HFF-Myc (cell line): Measurements from ENCODE around the gene TMUB1.
A peak's percentile ranks its signal among the peaks of the same experiment; 100 is the strongest.

Experiments used
- DNase-seq: peaks from one replicate; pipeline ENCODE4 v3.0.0-alpha.2; 2011; ENCODE audit warnings: low read depth; ENCODE audit errors: extremely low read depth
- H3K4me3 ChIP-seq: replicated peaks from 2 replicates; pipeline ENCODE4 v1.5.1; 2011; ENCODE audit warnings: low read depth, mild to moderate bottlenecking, control low read depth, low read length
- CTCF ChIP-seq: IDR thresholded peaks from 2 replicates; pipeline ENCODE4 v1.5.1; 2012; ENCODE audit warnings: mild to moderate bottlenecking, low read depth, low read length, control low read depth; ENCODE audit errors: missing control alignments

The TMUB1 gene

GRCh38 chr7:151116603-151117440, 33.5 kb upstream of the TMUB1 start:
- no peak for DNase-seq
- no peak overlapping the region for H3K4me3 ChIP-seq
- no peak for TF ChIP-seq CTCF

- H3K4me3 ChIP-seq, result no peak overlapping the region
- DNase-seq, result no peak
- TF ChIP-seq CTCF, result no peak
These were observed 32.6 kb upstream of the TMUB1 start for GRCh38 chr7:151115836-151116418.

- no peak for TF ChIP-seq CTCF
- no peak for DNase-seq
- no peak overlapping the region for H3K4me3 ChIP-seq
These were observed 32.0 kb upstream of the TMUB1 start for GRCh38 chr7:151115121-151115835.

GRCh38 chr7:151114151-151115090, 31.1 kb upstream of the TMUB1 start:
- DNase-seq, result no peak
- no peak for TF ChIP-seq CTCF
- H3K4me3 ChIP-seq, result peak overlapping the region; percentile 14; the same call in 1 of the 2 replicates

DNA sequence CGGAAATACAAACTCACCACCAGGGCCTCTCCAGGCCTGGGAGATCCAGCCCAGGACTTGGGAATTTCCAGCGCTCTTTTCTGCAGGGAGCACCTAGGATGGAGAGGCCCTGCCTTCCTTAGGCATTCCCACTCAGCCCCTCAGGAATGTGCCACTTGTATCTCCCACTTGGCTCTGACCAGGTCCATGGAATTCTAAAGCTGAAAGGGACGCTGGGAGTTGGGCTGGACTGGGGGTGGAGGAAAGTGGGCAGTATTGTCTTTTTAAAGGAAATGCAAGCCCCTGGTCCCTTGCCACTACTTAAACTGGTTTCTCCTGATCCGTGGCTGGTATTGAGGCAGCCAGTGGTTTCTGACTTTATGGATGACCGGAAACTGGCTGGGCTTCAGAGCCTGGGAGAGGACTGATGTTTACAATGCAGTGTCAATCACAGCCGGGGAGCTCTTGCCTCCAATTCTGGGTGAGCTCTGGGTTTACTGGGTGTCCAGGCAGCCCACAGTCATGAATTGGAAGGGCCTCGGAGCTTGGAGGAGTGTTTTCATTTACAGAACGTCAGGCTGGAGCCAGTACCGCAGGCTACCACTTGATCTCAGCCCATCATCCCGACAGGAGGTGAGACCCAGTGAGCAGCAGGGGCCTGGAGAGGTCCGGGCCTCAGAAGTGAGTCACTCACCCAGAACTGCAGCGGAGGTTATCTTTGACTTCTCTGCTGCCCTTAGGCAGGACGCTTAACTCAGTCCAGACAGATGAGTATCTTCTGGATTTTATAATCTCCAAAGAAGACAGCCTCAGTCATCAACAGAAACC, 30.3 kb upstream of the TMUB1 start:
- no peak for TF ChIP-seq CTCF
- peak; percentile 22 for DNase-seq
- H3K4me3 ChIP-seq, result peak overlapping the region; percentile 9; the same call in 1 of the 2 replicates
